Activated CD4-positive, alpha-beta T cell treated with anti-CD3 and anti-CD28 coated beads for 36 hours (primary cell): ENCODE results near the gene SPINK6. TPM values are rescaled to one million over a fixed set of nuclear protein-coding genes. Genes with fewer than 3 reads are reported as not detected.
A peak's percentile ranks its signal among the peaks of the same experiment; 100 is the strongest.

Experiments
- ATAC-seq: fragments of 200-7000 bp; cut with Tn5 transposase; one replicate; pipeline ENCODE4 v1.10.0; 2021; ENCODE audit warnings: mild to moderate bottlenecking, moderate library complexity
- CTCF ChIA-PET: fragments of 350-600 bp; sonication (Branson Sonifier 250); formaldehyde crosslinking; loops from one replicate; lab custom pipeline; 2021; ENCODE audit warnings: antibody characterized with exemption; lab: Charles Lee
- POLR2A ChIA-PET: fragments of 350-600 bp; sonication (Branson Sonifier 250); formaldehyde crosslinking; loops from one replicate; lab custom pipeline; 2021; ENCODE audit warnings: antibody characterized with exemption, inconsistent platforms; lab: Charles Lee
- DNase-seq: peaks from one replicate; pipeline ENCODE4 v3.0.0-alpha.2; 2020
- H3K27ac Mint-ChIP-seq: one replicate; pipeline ENCODE4 v1.8.0; 2021; ENCODE audit warnings: mixed read lengths
- H3K27me3 Mint-ChIP-seq: one replicate; pipeline ENCODE4 v1.8.0; 2021; ENCODE audit warnings: mixed read lengths
- H3K36me3 Mint-ChIP-seq: one replicate; pipeline ENCODE4 v1.8.0; 2021; ENCODE audit warnings: low read depth, mixed read lengths
- H3K4me1 Mint-ChIP-seq: one replicate; pipeline ENCODE4 v1.8.0; 2021; ENCODE audit warnings: mixed read lengths
- H3K4me3 Mint-ChIP-seq: one replicate; pipeline ENCODE4 v1.8.0; 2021; ENCODE audit warnings: mild to moderate bottlenecking, moderate library complexity, mixed read lengths
- H3K9me3 Mint-ChIP-seq: one replicate; pipeline ENCODE4 v1.8.0; 2021; ENCODE audit warnings: low read depth, mixed read lengths
- intact Hi-C, 2 experiments: fragments of 100-400 bp; cut with DNase I in 1 of 2; cut with micrococcal nuclease in 1 of 2; formaldehyde crosslinking; loops; one replicate each; pipeline versions ENCODE4 v1.14.2 to v1.15.1; 2022 to 2024; cut with DNase I, micrococcal nuclease
- total RNA-seq, 2 experiments: library from RNA; stranded (reverse); gene quantifications; one replicate each; pipeline ENCODE4 v1.2.3, GENCODE V29; 2021

Gene SPINK6, protein sequence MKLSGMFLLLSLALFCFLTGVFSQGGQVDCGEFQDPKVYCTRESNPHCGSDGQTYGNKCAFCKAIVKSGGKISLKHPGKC
- not detected for total RNA-seq

DNA sequence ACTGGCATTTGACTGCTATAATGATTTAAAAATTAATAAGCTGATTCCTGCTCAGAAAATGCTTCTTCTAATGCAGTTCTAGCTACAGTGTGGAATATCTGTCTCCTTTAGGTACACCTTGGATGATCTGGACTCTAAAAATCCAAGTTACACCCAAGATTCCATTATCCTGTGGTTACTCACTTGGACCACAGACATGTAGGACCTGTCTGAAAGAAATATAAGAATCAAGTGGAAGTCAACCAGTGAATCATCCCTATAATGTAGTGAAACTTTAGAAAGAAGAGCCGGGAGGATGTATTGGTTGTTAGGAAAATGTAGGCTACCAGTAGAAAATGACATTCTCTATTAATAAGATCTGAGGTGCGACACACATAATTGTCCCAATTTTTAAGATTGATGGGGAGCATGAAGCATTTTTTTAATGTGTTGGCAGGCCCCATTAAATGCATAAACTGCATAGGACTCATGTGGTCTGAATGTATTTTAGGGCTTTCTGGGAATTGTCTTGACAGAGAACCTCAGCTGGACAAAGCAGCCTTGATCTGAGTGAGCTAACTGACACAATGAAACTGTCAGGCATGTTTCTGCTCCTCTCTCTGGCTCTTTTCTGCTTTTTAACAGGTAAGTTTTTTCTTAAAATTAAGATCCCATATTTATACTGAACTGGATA is at the start of gene SPINK6:
Gene SPINK6, plus strand, starts transcription at position 512 of the 673 bp plus-strand sequence. Its CDS starts 55 bp downstream, at position 567.
- intact Hi-C loops: no loop called here
- Mint-ChIP-seq H3K27ac (no peak within 1 kb of the TSS), H3K36me3 (no peaks in the 10 kb centered on the region), H3K4me1 (no peaks in the 10 kb centered on the region), H3K27me3 (peaks cover 19% of the 10 kb centered on the region), H3K9me3 (no peaks in the 10 kb centered on the region), H3K4me3 (no peak within 1 kb of the TSS)
- DNase-seq (no peak), ATAC-seq (no peak)
- ChIA-PET CTCF (no interaction called here), POLR2A (no interaction called here)

DNA sequence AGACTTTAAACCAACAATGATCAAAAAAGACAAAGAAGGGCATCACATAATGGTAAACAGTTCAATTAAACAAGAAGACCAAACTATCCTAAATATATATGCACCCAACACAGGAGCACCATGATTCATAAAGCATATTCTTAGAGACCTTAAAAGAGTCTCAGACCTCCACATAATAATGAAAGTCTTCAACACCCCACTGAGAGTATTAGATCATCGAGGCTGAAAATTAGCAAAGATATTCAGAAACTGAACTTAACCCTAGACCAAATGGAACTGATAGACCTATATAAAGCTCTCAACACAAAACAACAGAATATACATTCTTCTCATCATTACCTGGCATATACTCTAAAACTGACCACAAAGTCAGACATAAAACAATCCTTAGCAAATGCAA is 46.2 kb upstream of the SPINK6 start:
- Mint-ChIP-seq H3K4me1 (no peaks in the 10 kb centered on the region), H3K9me3 (no peaks in the 10 kb centered on the region), H3K4me3 (no peak overlapping the region), H3K27ac (no peak overlapping the region), H3K36me3 (no peaks in the 10 kb centered on the region), H3K27me3 (peaks cover 7% of the 10 kb centered on the region)
- ATAC-seq (no peak), DNase-seq (no peak)
- intact Hi-C loops: no loop called here
- CTCF ChIA-PET: interaction anchor here (0.9 kb wide), 1 partner anchor 214 kb away, joined by 3 read pairs; no protein-coding TSS in a partner anchor
- POLR2A ChIA-PET: no interaction called here

DNA sequence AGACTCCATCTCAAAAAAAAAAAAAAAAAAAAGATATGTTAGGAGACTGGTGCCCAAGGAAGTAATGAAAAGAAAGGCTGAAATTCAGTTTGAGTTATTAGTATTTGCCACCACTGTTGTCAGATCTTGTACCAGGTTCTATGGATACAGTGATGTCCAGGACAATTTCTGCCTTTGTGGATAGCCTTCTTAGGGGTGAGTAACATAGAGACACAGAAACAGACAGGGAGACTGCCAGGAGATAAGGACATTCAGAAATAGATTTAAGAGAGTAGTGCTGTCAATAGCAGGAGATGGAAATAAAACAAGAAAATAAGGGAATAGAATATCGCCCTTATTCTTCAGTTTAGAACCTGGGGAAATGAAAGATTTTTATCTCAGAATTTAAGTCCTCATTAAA is 40.8 kb upstream of the SPINK6 start:
- Mint-ChIP-seq H3K9me3 (no peaks in the 10 kb centered on the region), H3K4me3 (no peak overlapping the region), H3K36me3 (no peaks in the 10 kb centered on the region), H3K27me3 (peaks cover 5% of the 10 kb centered on the region), H3K27ac (no peak overlapping the region), H3K4me1 (no peaks in the 10 kb centered on the region)
- intact Hi-C loops: no loop called here
- no peak for DNase-seq
- no peak for ATAC-seq
- POLR2A ChIA-PET: no interaction called here
- CTCF ChIA-PET: no interaction called here

DNA sequence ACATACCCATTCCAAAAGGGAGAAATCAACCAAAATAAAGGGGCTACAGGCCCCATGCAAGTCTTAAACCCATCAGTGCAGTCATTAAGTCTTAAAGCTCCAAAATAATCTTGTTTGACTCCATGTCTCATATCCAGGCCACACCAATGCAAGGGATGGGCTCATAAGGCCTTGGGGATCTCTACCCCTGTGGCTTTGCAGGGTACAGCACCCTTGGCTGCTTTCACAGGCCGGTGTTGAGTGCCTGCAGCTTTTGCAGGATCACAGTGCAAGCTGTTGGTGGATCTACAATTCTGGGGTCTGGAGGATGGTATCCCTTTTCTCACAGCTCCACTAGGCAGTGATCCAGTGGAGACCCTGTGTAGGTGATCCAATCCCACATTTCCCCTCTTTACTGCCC is 39.5 kb upstream of the SPINK6 start:
- peaks cover 5% of the 10 kb centered on the region for H3K27me3 Mint-ChIP-seq
- DNase-seq: no peak
- no peaks in the 10 kb centered on the region for H3K9me3 Mint-ChIP-seq
- H3K4me1 Mint-ChIP-seq: no peaks in the 10 kb centered on the region
- no peak for ATAC-seq
- CTCF ChIA-PET: no interaction called here
- H3K36me3 Mint-ChIP-seq: no peaks in the 10 kb centered on the region
- H3K27ac Mint-ChIP-seq: no peak overlapping the region
- intact Hi-C loops: no loop called here
- POLR2A ChIA-PET: no interaction called here
- no peak overlapping the region for H3K4me3 Mint-ChIP-seq

DNA sequence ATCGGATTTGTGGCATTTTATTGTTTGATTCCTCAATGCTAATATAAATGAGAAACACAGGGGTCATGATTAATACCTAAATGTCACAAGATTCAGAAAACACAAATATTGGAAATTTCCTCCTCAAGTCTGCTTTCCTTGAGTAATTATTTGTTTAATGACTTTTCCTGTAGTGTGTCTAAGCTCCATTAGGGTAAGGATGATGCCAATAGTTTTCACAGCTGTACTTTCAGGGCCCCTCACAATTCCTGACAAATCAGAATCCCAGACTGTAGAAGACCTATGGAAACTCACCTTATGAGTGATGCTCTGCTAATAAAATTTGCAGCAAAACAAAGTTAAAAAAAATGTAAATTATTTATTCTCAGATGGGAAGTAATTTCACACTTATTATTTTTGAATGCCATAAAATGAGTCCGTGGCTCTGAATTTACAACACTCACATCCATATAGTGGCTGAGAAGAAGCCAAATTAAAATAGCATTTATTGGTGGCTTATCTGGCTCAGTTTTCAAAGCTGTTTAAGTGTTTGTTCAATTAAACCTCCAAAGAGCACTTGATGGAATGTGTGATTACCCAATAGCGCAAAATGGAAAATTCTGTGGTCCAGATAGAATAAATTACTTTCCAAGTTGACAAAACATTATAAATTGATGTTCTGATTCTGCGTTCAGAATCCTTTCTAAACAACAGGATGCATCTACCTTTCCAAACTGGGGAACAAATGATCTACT is 36.1 kb upstream of the SPINK6 start:
- H3K4me1 Mint-ChIP-seq: no peaks in the 10 kb centered on the region
- DNase-seq (no peak), ATAC-seq (no peak)
- CTCF ChIA-PET: interaction anchor here (0.6 kb wide), 1 partner anchor 241 kb away, joined by 3 read pairs; no protein-coding TSS in a partner anchor
- H3K4me3 Mint-ChIP-seq: no peak overlapping the region
- no peaks in the 10 kb centered on the region for H3K9me3 Mint-ChIP-seq
- intact Hi-C loops: no loop called here
- H3K36me3 Mint-ChIP-seq: no peaks in the 10 kb centered on the region
- H3K27me3 Mint-ChIP-seq: peaks cover 10% of the 10 kb centered on the region
- no peak overlapping the region for H3K27ac Mint-ChIP-seq
- POLR2A ChIA-PET: no interaction called here

DNA sequence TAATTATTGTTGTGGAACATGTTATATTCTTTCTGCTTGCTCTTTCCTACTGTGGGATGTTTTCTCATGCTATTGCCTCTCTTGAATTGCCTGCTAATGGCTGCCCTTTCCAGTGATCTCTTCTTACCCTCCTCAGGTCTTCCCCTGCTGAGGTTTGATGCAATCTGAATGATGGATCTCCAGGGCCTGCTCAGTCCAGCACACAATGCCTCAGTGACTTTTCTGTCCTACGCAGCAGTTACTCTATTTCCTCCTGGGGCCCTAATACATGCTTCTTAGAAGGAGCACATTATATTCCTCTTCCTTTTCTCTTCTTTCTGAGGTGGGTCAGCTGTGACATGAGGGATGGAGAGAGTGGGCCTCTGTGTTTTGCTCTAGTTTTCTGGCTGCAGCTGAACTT is 34.6 kb upstream of the SPINK6 start, which contains the start of gene SPINK14:
Gene SPINK14, plus strand, starts transcription at position 301 of the 400 bp plus-strand sequence. CDS start 1,187 bp downstream, outside the sequence.
- ATAC-seq: no peak
- Mint-ChIP-seq H3K4me1 (no peaks in the 10 kb centered on the region), H3K36me3 (no peaks in the 10 kb centered on the region), H3K27ac (no peak within 1 kb of the TSS), H3K9me3 (no peaks in the 10 kb centered on the region), H3K4me3 (no peak within 1 kb of the TSS), H3K27me3 (peaks cover 13% of the 10 kb centered on the region)
- DNase-seq: no peak
- intact Hi-C loops: no loop called here
- POLR2A ChIA-PET: no interaction called here
- CTCF ChIA-PET: no interaction called here

DNA sequence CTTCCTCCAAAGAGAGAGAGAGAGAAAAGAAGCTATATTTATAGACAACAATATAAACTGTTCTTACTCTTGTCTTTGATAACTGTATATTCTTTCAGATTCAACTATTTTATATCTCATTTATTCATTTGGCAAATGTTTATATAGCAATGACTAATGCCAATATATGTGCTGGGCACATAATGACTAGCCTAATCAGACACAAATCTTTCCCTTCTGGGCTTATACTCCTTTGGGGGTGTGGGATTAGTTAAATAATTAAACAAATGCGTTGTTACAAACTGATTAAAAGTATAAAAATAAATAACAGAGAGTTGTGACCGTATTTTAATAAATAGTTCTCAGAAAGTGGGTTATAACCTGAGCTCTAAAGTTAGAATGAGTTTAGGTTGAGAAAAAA is 30.5 kb upstream of the SPINK6 start:
- no peaks in the 10 kb centered on the region for H3K36me3 Mint-ChIP-seq

DNA sequence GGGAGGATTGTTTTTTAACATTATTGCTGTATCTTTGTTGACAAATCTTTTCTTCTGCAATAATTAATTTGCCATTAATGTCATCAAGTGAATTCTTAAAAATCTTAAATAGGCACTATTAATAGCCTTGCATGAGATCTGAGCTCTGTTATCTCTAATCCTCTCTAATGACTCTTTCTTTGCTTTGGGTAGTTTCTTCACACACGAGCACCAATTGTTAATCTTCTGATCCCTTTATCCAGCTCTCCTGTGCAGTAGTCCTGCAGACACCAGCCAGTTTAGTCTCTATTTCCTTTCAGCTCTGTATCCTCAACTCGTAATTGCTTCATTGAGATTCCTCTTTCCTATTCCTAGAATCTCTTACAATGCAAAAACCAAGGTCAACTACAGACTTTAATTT is 26.4 kb upstream of the SPINK6 start:
- Mint-ChIP-seq H3K27ac (no peak overlapping the region), H3K9me3 (no peaks in the 10 kb centered on the region), H3K4me3 (no peak overlapping the region), H3K36me3 (no peaks in the 10 kb centered on the region), H3K27me3 (peaks cover 18% of the 10 kb centered on the region), H3K4me1 (no peaks in the 10 kb centered on the region)
- DNase-seq (no peak), ATAC-seq (no peak)
- intact Hi-C loops: loop anchor here (5.0 kb wide), 2 partner anchors 306 to 861 kb away; no protein-coding TSS in a partner anchor
- ChIA-PET POLR2A (no interaction called here), CTCF (interaction anchor here (0.6 to 1.3 kb wide), 4 partner anchors 554 to 1021 kb away, joined by 3 to 6 read pairs (median 3); no protein-coding TSS in a partner anchor)

More for the DNA sequence above, 30.5 kb upstream of the SPINK6 start:
- ChIA-PET CTCF (no interaction called here), POLR2A (no interaction called here)
- DNase-seq (no peak), ATAC-seq (no peak)
- no peak overlapping the region for H3K4me3 Mint-ChIP-seq
- intact Hi-C loops: no loop called here
- no peak overlapping the region for H3K27ac Mint-ChIP-seq
- no peaks in the 10 kb centered on the region for H3K9me3 Mint-ChIP-seq
- peaks cover 21% of the 10 kb centered on the region for H3K27me3 Mint-ChIP-seq
- no peaks in the 10 kb centered on the region for H3K4me1 Mint-ChIP-seq

DNA sequence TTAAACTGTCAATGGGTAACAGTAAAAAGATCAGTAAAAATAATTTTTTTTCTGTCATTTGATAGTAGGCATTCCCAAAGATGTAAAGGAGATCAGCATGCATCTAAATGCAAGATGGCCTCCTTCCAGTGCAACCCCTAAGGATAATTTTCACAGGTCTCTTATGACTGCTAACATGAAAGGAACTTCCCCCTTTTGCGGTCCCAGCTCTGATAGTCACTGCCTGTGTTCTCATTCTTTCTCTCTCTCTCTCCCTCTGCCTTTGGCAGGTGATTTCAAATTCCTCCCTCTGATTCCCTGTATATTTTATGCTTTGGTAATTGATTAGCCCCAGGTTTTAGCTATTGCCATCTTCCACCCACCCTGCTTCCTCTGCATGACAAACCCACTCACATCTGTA is 25.6 kb upstream of the SPINK6 start:
- Mint-ChIP-seq H3K4me1 (no peaks in the 10 kb centered on the region), H3K27ac (no peak overlapping the region), H3K27me3 (peaks cover 15% of the 10 kb centered on the region), H3K36me3 (no peaks in the 10 kb centered on the region), H3K9me3 (no peaks in the 10 kb centered on the region), H3K4me3 (no peak overlapping the region)
- intact Hi-C loops: loop anchor here (5.0 kb wide), 2 partner anchors 305 to 860 kb away; no protein-coding TSS in a partner anchor
- CTCF ChIA-PET: interaction anchor here (0.7 to 1.3 kb wide), 3 partner anchors 44 to 1020 kb away, joined by 3 to 6 read pairs (median 3); no protein-coding TSS in a partner anchor
- ATAC-seq: no peak
- DNase-seq: no peak
- POLR2A ChIA-PET: no interaction called here

DNA sequence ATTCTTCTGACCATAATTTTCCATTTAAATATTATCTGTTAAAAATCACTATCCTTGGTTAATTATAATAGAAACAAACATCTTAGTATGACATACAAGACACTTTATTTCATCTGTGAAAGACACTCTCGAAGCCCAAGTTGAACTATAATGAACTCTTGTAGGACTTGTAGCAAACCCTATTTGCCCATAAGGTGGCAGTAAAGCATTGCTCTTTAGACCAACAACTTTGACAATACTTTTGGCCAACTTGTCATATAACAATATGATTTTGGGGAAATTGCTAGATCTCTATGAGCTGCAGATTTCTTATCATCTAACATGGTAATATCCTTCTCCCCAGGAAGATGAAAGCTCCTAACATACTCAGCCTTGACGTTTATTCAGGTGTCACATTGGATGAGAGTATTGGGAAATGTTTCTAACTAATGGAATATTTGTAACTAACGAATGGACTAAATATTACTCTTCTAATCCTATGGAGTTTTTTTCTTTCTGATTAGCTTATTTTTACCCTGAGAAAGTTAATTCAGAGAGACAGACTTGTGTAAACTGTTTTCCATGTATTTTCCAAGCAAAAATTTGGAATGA is 23.5 kb upstream of the SPINK6 start:
- no peaks in the 10 kb centered on the region for H3K36me3 Mint-ChIP-seq
- CTCF ChIA-PET: interaction anchor here (0.7 to 3.8 kb wide), 16 partner anchors 9 to 554 kb away, joined by 3 to 43 read pairs (median 4); no protein-coding TSS in a partner anchor
- peak; percentile 53 for ATAC-seq

More for the DNA sequence above, 23.5 kb upstream of the SPINK6 start:
- POLR2A ChIA-PET: no interaction called here
- H3K27ac Mint-ChIP-seq: no peak overlapping the region
- peaks cover 17% of the 10 kb centered on the region for H3K27me3 Mint-ChIP-seq
- no peaks in the 10 kb centered on the region for H3K4me1 Mint-ChIP-seq
- intact Hi-C loops: loop anchor here (1.0 to 5.0 kb wide), 7 partner anchors 195 to 858 kb away; no protein-coding TSS in a partner anchor
- H3K9me3 Mint-ChIP-seq: no peaks in the 10 kb centered on the region
- no peak for DNase-seq
- H3K4me3 Mint-ChIP-seq: no peak overlapping the region
